Measurements from ENCODE around the gene C16orf96.

DNA sequence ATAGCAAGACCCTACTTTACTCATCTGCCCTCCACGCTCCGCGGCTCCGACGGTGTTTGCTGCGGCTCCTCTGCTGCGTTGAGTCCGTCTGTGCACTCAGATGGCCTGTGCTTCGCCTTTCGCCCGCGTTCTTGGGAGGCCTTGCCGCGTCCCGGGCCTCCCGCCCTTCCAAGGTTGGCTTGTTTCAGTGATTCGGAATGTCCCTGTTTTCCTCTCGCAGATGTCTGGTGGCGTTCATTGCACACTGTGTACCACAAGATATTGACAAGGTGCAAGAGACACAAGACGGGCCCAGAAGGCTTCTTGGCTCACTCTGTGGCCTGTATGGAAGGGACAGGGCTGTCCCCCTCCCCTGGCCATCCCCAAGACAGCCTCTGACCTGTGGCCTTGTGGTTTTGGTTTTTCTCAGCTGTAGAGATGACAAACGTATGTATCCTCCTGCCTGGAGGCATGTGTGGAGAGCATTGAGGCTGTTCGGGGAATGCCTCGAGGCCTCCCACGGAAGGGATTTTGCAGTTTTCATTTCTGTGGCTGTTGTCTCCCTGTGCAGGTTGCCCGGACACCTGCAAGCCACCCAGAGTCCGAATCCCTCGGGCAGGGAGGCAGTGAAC lies 83.9 kb downstream of the C16orf96 start:
- TF ChIP-seq, protein P1, sequence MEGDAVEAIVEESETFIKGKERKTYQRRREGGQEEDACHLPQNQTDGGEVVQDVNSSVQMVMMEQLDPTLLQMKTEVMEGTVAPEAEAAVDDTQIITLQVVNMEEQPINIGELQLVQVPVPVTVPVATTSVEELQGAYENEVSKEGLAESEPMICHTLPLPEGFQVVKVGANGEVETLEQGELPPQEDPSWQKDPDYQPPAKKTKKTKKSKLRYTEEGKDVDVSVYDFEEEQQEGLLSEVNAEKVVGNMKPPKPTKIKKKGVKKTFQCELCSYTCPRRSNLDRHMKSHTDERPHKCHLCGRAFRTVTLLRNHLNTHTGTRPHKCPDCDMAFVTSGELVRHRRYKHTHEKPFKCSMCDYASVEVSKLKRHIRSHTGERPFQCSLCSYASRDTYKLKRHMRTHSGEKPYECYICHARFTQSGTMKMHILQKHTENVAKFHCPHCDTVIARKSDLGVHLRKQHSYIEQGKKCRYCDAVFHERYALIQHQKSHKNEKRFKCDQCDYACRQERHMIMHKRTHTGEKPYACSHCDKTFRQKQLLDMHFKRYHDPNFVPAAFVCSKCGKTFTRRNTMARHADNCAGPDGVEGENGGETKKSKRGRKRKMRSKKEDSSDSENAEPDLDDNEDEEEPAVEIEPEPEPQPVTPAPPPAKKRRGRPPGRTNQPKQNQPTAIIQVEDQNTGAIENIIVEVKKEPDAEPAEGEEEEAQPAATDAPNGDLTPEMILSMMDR (IDR thresholded peaks at IDR 0.05; ENCODE audit: insufficient read depth, low read length) = no peak
- TF ChIP-seq REST (IDR thresholded peaks at IDR 0.05; ENCODE audit: insufficient replicate concordance, low read depth) (no peak), GABPA (IDR thresholded peaks at IDR 0.05; ENCODE audit: low read depth) (no peak)
